ENCODE results near the gene LETM1. TPM values are rescaled to one million over a fixed set of nuclear protein-coding genes. Genes with fewer than 3 reads are reported as not detected.
A peak's percentile ranks its signal among the peaks of the same experiment; 100 is the strongest.

Gene LETM1
- total RNA-seq, 1 donor from 2014 or later = 41.3 TPM

GRCh38 chr4:1859389-1859753, 3.4 kb upstream of the LETM1 start:
- Mint-ChIP-seq H3K36me3 (ENCODE audit: low read depth) (no peaks in the 10 kb centered on the region), H3K4me3 (ENCODE audit: unreplicated experiment) (no peak overlapping the region), H3K4me1 (ENCODE audit: low read depth) (peaks cover 18% of the 10 kb centered on the region), H3K9me3 (ENCODE audit: low read depth) (no peaks in the 10 kb centered on the region), H3K27ac (ENCODE audit: unreplicated experiment) (no peak overlapping the region), H3K27me3 (ENCODE audit: low read depth) (no peaks in the 10 kb centered on the region)
- TF ChIP-seq, protein P1, sequence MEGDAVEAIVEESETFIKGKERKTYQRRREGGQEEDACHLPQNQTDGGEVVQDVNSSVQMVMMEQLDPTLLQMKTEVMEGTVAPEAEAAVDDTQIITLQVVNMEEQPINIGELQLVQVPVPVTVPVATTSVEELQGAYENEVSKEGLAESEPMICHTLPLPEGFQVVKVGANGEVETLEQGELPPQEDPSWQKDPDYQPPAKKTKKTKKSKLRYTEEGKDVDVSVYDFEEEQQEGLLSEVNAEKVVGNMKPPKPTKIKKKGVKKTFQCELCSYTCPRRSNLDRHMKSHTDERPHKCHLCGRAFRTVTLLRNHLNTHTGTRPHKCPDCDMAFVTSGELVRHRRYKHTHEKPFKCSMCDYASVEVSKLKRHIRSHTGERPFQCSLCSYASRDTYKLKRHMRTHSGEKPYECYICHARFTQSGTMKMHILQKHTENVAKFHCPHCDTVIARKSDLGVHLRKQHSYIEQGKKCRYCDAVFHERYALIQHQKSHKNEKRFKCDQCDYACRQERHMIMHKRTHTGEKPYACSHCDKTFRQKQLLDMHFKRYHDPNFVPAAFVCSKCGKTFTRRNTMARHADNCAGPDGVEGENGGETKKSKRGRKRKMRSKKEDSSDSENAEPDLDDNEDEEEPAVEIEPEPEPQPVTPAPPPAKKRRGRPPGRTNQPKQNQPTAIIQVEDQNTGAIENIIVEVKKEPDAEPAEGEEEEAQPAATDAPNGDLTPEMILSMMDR (IDR thresholded peaks at IDR 0.05) = no peak
- no peak for DNase-seq (ENCODE audit: low spot score)

- Mint-ChIP-seq H3K27me3 (ENCODE audit: low read depth) (no peaks in the 10 kb centered on the region), H3K27ac (ENCODE audit: unreplicated experiment) (no peak overlapping the region), H3K4me1 (ENCODE audit: low read depth) (peaks cover 25% of the 10 kb centered on the region), H3K9me3 (ENCODE audit: low read depth) (no peaks in the 10 kb centered on the region), H3K36me3 (ENCODE audit: low read depth) (no peaks in the 10 kb centered on the region), H3K4me3 (ENCODE audit: unreplicated experiment) (no peak overlapping the region)
- no peak for DNase-seq (ENCODE audit: low spot score)
- TF ChIP-seq, protein P1 (IDR thresholded peaks at IDR 0.05) = no peak
Measured at GRCh38 chr4:1857931-1858330, 2.0 kb upstream of the LETM1 start.

DNA sequence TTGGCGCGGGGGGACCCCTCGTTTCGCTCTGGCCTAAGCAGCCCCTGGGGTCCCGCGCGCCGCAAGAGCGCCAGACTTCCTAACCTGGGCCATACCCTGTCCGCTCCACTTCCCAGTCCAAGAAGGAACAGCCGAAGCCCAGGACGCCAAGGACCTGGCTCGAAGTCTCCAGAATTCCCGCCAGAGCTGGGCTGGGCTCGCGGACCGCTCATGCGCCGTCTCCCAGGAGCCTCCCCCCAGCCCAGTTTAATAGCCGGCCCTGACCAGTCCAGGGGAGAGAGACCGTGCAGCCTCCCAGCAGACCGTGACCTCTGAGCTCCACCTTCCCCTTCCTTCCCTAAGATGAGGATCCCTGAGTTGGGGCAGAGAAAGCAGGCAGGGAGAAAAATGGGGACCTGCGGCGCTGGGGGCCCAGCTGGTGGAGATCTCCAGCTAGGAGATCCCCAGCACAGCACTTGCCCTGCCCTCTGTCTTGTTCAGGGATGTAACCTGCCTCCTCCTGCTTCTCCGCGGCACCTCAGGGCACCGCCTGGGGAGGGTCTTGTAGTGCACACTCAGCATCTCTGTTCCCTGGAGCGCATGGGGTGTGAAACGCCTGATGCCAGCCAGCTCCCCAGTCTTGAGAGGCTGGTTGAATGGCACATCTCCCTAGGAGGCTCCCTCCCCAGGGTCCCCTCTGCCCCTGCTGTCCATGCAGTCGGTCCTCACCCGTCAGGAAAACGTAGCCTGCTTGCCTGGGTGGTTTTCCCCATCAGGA, 1.2 kb upstream of the LETM1 start:
- H3K27ac Mint-ChIP-seq (ENCODE audit: unreplicated experiment) = no peak overlapping the region
- H3K4me3 Mint-ChIP-seq (ENCODE audit: unreplicated experiment) = peak overlapping the region; percentile 74

GRCh38 chr4:1855333-1856070, 454 bp downstream of the LETM1 start:
- H3K4me1 Mint-ChIP-seq (ENCODE audit: low read depth) = peaks cover 41% of the 10 kb centered on the region
- no peaks in the 10 kb centered on the region for H3K27me3 Mint-ChIP-seq (ENCODE audit: low read depth)
- TF ChIP-seq, protein P1 (IDR thresholded peaks at IDR 0.05) = no peak
- peak overlapping the region; percentile 72 for H3K4me3 Mint-ChIP-seq (ENCODE audit: unreplicated experiment)
- no peak for DNase-seq (ENCODE audit: low spot score)
- no peaks in the 10 kb centered on the region for H3K9me3 Mint-ChIP-seq (ENCODE audit: low read depth)
- H3K36me3 Mint-ChIP-seq (ENCODE audit: low read depth) = no peaks in the 10 kb centered on the region
- H3K27ac Mint-ChIP-seq (ENCODE audit: unreplicated experiment) = peak overlapping the region; percentile 36

More for the DNA sequence above, 1.2 kb upstream of the LETM1 start:
- Mint-ChIP-seq H3K27me3 (ENCODE audit: low read depth) (no peaks in the 10 kb centered on the region), H3K4me1 (ENCODE audit: low read depth) (peaks cover 31% of the 10 kb centered on the region), H3K36me3 (ENCODE audit: low read depth) (no peaks in the 10 kb centered on the region), H3K9me3 (ENCODE audit: low read depth) (no peaks in the 10 kb centered on the region)
- no peak for DNase-seq (ENCODE audit: low spot score)
- TF ChIP-seq, protein P1 (IDR thresholded peaks at IDR 0.05) = peak; percentile 26

- Mint-ChIP-seq H3K9me3 (ENCODE audit: low read depth) (no peaks in the 10 kb centered on the region), H3K27me3 (ENCODE audit: low read depth) (no peaks in the 10 kb centered on the region), H3K4me3 (ENCODE audit: unreplicated experiment) (peak overlapping the region; percentile 72), H3K27ac (ENCODE audit: unreplicated experiment) (peak overlapping the region; percentile 41), H3K4me1 (ENCODE audit: low read depth) (peaks cover 44% of the 10 kb centered on the region), H3K36me3 (ENCODE audit: low read depth) (no peaks in the 10 kb centered on the region)
- DNase-seq (ENCODE audit: low spot score) = no peak
- TF ChIP-seq, protein P1 (IDR thresholded peaks at IDR 0.05) = no peak
Measured at GRCh38 chr4:1854752-1855151, 1.2 kb downstream of the LETM1 start.

Data from chondrocyte (in vitro differentiated cells).